Measurements from ENCODE around the gene TNN.

The TNN gene

DNA sequence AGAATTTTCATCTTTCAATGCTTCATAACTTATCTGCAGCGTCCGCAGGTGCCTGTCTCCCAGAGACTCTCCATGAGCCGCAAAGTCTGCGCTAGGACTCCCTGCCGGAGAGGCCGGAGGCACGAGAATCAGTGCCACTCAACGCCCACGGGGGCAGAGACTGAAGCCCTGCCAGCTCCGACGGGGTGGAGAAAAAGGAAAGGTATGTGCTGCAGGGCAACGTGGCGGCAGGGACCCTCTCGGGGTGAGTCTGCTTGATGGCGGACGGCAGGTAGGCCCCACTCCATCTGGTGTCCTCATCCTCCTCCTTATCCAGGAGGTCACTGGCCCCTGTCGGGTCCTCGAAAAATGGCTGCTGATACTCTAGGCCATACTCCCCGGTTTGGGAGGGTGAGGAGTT, 22.5 kb upstream of the TNN start:
- DNase-seq (ENCODE audit: insufficient read length, low spot score) (no peak), FAIRE-seq (no peak)
- no peak for TF ChIP-seq POLR2A (IDR thresholded peaks at IDR 0.05; ENCODE audit: low read depth, low read length)

DNA sequence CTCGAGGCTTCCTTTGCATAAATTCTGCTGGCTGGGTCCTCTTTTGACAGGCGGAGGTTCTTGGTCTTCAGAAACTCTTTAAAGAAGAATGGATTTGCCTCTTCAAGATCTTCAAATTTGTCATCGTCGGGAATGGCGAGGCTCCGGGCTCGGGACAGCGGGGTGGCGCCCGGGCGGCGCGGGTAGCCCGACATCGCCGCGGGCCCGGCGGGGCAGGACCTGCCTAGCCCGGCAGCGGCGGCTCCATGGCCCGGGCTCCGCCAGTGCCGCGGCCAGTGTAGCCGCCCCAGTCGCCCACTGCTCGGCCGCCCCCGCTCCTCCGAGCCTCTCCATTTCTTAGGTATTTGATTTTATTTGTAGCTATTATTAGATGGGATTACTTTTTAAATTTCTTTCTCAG, 22.1 kb upstream of the TNN start:
- DNase-seq (ENCODE audit: insufficient read length, low spot score) (no peak), FAIRE-seq (no peak)
- no peak for TF ChIP-seq POLR2A (IDR thresholded peaks at IDR 0.05; ENCODE audit: low read depth, low read length)

DNA sequence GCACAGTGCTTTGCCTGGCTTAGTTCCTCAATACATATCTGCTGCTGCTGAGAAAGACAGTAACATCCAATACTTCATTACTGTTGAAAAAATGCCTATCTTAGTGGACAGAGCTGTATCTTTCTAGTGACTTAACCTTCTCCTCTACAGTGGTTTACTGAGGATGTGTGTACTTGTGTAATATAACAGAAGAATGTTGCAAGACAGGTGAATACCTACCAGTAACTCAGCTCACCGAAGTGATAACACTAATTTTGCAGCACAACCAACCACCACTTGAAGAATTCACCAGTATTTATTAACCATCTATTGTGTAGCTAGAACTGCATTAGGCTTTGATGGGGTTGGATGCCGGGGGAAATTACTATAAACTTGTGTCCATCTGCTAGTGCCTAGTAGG, 16.6 kb upstream of the TNN start:
- no peak for DNase-seq (ENCODE audit: insufficient read length, low spot score)
- no peak for TF ChIP-seq POLR2A (IDR thresholded peaks at IDR 0.05; ENCODE audit: low read depth, low read length)
- no peak for FAIRE-seq

DNA sequence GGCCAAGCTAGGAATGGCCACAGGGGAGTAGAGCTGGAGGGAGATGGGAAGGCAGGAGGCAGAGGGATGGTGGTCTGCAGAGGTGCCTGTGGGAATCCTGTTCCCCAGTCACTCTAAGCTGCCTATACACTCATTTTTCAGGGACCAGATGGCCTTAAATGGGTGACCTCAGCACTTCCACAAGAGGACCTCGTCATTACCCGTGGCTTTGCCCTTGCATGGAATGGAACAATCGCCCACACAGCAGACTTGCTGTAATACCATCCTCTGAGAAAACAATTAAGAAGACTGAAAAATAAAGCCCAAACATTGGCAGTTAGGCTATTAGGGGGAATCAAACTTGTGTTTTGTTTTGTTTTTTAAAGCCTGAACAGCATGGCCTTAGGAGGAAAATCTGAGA, 12.9 kb upstream of the TNN start:
- TF ChIP-seq POLR2A (IDR thresholded peaks at IDR 0.05; ENCODE audit: low read depth, low read length), result no peak
- no peak for DNase-seq (ENCODE audit: insufficient read length, low spot score)
- no peak for FAIRE-seq

DNA sequence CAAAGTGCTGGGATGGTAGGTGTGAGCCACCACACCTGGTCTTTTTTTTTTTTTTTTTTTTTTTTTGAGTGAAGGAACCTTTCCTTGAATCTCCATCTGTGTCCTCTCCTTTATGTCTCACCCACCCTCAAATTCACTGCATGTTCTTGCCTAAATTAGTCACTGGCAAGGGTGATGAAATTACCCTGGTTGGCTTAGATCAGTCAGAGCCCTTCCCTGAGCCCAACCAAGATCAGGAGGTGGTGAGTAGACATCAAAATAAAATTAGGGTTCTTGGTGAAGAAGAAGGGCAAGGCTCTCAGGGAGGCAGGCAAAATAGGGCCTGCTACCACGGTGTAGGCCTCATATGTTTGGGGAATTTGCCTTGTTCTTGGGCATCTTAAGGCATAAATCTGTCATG, 5.3 kb upstream of the TNN start:
- TF ChIP-seq POLR2A (IDR thresholded peaks at IDR 0.05; ENCODE audit: low read depth, low read length), result no peak
- DNase-seq (ENCODE audit: insufficient read length, low spot score) (no peak), FAIRE-seq (no peak)

DNA sequence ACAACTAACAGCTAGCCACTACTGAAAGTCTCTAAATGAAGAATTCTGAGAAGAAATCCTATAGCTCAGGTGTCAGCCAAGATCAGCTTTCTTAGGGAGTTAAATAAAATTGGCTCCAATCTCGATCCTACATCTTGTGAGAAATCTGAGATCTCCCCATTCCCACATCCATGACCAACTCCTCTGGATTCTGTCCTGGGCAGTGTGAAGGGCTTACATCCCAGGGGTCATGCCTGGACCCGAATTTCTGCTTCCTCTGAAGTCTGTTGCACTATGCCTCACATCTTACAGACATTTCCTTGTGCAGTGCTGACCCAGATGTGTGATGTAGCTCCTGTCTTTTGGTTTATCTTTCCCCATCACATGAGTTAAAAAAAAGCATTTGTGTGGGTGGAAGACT, 4.8 kb upstream of the TNN start:
- FAIRE-seq (no peak), DNase-seq (ENCODE audit: insufficient read length, low spot score) (no peak)
- no peak for TF ChIP-seq POLR2A (IDR thresholded peaks at IDR 0.05; ENCODE audit: low read depth, low read length)

DNA sequence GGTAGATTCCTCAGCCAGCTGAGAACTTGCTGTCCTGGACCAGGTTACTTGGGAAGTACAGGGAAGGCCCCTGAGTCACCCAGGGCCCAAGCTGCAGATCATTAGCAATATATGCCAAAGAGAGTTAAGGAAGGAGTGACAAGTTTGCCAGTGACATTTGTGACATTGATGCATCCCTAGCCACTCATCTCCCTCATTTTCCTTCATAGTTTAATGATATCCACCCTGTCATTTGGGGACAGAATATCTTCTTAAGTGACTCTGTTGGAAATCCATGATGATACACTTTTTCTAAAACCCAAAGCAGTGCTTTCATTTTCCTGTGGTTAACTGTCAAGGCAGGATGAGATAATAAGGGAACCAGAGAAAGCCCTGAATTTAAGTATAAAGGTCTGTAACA, 3.2 kb downstream of the TNN start:
- no peak for TF ChIP-seq POLR2A (IDR thresholded peaks at IDR 0.05; ENCODE audit: low read depth, low read length)
- DNase-seq (ENCODE audit: insufficient read length, low spot score) (no peak), FAIRE-seq (no peak)

DNA sequence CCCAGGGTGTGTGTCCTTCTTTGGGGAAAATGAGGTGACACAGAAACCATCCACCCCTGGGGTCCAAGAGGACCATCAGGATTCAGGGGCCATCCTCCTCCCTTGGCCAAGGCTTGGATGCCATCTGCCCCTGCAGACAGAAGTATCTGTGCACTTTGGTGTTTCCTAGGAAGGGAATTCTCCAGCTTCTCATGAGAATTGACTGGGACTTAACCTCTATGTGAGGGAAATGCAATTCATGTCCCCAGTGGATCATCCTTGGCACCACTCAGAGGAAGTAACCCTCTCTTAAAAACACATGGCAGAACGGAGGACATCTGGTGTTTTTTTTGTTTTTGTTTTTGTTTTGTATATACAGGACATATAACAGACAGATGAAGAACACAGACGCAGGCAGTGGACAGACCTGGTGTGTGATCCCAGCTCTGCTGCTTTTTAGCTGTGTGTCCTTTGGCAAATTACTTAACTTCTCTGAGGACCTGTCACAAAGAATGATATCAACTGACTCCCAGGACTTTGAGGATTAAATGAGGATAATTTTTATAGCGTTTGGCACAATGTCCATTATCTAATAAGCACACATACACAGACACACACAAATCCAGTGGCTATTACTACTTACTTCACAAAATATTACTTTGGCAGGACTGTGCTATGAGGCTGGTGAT, 3.8 kb downstream of the TNN start:
- no peak for TF ChIP-seq POLR2A (IDR thresholded peaks at IDR 0.05; ENCODE audit: low read depth, low read length)
- DNase-seq (ENCODE audit: insufficient read length, low spot score), result no peak
- no peak for FAIRE-seq

DNA sequence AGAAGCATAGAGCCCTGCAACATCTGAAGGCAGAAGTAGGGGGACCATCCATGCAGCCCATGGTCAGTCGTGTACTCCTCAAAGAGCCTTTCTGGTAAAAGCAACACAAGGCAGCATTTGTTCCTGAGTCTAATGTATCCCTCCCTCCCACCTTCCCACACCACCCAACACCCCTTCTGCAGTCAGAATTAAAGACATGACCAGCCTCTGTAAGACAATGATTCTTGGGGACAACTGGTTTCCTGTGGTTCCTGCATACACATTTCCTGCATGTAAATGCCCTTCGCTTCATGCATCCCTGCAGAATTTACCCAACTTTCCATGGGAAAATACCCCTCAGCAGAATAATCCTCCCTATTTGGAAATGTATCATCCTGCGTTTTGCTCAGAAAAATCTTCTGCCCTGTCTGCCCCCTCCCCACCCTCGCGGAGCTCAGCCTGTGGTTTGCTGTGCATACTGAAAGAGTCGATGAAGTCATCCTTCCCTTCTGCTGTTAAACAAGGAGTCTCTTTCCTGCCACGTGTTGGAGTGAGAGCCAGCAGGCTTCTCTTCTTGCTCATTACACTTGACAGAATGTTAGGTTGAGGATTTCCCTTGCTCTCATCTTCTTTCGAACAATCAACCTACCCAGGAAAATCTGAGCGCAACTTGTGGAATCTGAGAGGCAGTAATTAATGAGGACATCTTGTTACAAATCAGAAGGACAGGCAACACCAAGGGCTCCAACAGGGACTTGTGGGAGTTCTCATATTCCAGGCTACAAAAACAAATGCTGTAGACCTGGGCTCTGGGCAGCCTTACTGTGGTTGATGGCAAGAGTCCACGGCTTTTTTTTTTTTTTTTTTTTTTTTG, 4.7 kb downstream of the TNN start:
- TF ChIP-seq POLR2A (IDR thresholded peaks at IDR 0.05; ENCODE audit: low read depth, low read length), result no peak
- DNase-seq (ENCODE audit: insufficient read length, low spot score) (no peak), FAIRE-seq (no peak)

DNA sequence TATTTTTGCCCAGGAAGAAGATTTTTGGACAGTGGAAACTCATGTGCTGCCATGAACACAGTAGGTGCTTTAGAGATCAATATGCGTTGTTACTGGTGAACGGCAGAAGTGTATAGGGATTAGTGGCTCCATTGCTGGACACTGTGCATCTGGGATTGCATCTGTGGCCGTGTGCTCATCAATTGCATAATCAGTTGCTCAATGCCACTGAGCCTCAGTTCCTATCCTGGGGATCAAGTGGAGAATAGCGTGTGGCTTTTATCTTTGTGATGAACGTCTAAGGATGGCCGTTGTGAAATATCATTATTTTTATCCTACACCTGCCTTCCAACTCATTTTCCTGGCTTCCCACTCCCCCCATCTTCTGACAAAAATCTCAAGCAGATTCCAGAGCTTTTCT, 5.4 kb downstream of the TNN start:
- DNase-seq (ENCODE audit: insufficient read length, low spot score) (no peak), FAIRE-seq (no peak)
- no peak for TF ChIP-seq POLR2A (IDR thresholded peaks at IDR 0.05; ENCODE audit: low read depth, low read length)

DNA sequence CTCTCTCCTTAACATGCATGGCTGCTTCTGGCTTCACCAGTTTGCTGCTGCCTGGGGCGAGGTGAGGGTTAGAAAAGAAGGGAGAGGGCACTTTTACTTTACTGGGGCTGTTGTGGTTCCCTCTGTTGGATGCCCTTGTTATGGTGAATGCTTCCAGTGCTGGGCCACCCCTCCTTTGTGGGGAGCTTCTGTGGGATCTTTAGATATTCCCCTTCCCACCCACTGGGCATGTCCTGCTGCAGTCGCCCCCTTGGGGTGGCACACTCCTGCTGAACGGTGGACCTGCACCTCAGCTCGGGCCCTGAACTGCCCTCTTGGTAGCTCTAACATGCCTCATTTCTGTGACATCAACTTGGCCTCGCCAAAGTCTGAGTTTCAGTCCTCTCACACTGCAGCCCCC, 6.0 kb downstream of the TNN start:
- no peak for DNase-seq (ENCODE audit: insufficient read length, low spot score)
- no peak for TF ChIP-seq POLR2A (IDR thresholded peaks at IDR 0.05; ENCODE audit: low read depth, low read length)
- FAIRE-seq, result no peak

DNA sequence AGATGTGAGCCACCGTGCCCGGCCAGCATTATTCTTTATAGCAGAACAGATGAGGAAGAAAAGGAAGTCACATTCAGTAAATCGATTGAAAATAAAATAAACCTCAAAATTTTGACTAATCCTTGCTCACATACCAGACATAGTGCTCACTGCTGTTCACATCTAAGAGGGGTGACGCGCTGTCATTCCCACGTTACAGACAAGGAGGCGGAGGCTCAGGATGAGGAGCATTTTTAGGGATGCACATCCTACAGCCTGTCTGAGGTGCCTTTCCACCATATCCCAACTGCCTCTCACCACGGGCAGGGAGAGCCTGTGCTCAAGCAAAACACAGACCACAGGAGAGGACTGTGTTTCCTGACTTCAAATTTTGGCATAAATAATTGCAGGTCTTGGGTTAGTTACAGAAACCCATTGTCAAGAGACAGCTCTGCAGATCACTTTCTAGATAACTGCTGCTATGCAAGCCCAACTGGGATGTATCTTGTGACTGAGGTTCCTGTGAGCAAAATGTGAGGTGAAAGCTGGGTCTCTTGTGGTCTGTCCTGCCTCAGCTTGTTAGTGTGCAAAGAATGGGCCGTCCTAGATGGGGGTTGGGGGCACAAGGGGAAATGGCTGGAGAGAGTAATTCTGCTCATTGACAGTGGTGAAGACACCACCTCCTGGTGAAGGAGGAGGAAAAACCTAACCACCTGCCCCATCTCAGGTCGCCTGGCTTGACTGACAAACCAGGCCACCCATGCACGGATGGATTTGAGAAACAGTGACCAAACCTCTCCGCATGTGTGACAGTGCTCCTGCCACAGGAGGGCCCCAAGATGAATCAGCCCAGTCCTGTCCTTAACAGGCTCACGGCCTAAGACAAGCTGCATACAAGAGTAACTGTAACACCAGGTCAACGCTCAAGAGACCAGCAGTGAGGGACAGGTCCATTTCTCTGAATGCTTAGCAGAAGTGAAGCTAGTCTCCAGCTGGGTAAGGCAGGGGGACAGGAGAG, 8.2 kb downstream of the TNN start:
- no peak for FAIRE-seq
- TF ChIP-seq POLR2A (IDR thresholded peaks at IDR 0.05; ENCODE audit: low read depth, low read length), result no peak
- DNase-seq (ENCODE audit: insufficient read length, low spot score), result no peak

DNA sequence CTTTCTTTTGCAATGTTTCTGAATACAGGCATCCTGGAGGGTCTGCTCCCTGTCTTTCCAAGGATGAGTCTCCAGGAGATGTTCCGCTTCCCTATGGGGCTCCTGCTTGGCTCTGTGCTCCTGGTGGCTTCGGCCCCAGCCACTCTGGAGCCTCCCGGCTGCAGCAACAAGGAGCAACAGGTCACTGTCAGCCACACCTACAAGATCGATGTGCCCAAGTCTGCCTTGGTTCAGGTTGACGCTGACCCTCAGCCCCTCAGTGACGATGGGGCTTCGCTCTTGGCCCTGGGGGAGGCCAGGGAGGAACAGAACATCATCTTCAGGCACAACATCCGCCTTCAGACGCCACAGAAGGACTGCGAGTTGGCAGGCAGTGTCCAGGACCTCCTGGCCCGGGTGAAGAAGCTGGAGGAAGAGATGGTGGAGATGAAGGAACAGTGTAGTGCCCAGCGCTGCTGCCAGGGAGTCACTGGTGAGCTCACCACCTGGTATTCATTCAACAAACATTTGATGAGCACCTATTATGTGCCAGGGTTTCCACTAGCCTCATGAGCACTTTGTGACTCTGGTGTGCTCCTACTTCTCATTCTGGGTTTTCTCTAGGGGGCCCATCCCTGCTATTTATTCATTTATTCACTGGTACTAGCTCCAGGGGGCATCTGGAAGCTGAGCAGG, 9.9 kb downstream of the TNN start:
- FAIRE-seq, result no peak
- no peak for DNase-seq (ENCODE audit: insufficient read length, low spot score)
- TF ChIP-seq POLR2A (IDR thresholded peaks at IDR 0.05; ENCODE audit: low read depth, low read length), result no peak
